HuH-7 (cell line): ENCODE results near the gene RIPOR3.
A peak's percentile ranks its signal among the peaks of the same experiment; 100 is the strongest.
"Not testable (repeated sequence)": the region's sequence is repeated elsewhere in the genome, so short reads cannot be mapped to it uniquely, and the experiment has no call there.

Experiments
- DNase-seq: peaks from one replicate; pipeline ENCODE4 v3.0.0; 2011; ENCODE audit warnings: low spot score

The RIPOR3 gene

DNA sequence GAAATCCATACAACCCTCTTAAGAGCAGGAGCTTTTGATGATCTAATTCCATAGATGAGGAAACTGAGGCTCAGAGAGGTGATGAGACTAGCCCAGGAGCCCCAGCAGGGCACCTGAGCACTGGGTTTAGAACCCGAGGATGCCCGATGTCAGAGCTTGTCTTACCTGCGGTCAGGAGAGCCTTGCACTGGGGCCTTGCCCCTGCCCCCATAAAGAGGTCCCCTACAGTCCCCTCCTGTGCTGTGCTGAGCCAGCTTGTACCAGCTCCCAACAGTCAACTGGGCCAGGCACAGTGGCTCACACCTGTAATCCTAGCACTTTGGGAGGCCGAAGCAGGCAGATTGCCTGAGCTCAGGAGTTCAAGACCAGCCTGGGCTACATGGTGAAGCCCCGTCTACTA, 58.6 kb downstream of the RIPOR3 start:
- no peak for DNase-seq

DNA sequence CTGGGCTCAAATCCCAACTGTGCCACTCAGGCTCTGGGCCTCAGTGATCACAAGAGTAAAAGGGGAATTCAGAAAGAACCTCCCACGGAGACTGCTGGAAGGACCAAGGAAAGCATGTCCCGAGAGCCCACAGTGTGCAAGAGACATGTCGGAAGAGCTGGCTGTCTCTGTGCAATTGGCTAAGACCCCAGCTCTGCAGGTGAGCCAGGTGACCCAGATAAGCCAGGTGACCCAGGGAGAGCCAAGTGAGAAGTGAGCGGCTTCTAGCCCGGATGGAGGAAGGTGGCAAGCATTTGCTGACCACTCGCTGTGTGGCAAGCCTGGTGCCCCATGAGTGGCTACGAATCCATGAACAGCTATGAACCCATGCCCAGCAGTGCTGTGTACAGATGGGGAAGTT, 59.1 kb downstream of the RIPOR3 start:
- DNase-seq: no peak

DNA sequence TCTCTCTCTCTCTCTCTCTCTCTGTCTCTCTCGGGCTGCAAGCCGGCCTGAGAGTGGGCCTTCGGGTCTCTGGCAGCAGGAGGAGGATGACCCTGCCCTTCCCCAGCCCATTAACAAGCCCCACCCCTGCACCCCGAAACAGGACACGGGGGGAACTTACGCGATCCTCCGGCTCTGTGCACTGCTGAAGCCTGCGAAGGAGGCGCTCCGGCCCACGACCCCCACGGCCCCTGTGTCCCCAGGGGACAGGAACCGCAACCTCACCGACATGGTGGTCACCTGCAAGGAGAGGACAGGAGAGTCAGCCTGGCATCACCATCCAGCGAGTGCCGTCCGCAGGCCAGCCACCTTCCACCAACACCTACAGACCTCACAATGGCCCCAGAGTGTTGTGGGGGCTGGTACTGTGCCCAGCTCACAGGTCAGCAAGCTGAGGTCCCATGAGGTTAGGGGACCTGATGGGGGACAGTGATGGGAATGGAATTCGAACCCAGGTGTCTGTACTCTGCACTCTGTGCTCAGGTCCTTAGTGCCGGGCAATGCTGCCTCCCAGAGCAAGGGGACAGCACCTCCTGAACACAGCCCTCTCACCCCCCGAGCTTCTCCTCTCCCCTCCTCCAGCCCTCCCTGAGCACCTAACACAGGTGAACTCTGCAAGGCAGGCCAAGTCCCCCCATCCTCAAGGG, 60.6 kb downstream of the RIPOR3 start:
- no peak for DNase-seq

DNA sequence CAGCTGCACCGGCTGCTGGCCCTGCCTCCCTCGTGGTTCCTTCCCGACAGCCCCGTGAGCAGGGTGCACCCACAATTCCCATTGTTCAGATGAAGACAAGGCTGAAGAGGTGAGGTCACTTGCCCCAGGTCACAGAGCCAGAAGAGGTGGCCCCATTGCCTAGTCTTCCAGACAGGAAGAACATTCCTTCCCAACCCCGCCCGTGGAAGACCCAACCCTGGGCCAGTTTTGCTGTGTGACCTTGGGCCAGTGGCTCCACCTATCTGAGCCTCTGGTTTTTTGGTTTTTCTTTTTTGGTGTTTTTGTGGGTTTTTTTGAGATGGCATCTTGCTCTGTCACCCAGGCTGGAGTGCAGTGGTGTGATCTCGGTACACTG, 61.7 kb downstream of the RIPOR3 start:
- no peak for DNase-seq

DNA sequence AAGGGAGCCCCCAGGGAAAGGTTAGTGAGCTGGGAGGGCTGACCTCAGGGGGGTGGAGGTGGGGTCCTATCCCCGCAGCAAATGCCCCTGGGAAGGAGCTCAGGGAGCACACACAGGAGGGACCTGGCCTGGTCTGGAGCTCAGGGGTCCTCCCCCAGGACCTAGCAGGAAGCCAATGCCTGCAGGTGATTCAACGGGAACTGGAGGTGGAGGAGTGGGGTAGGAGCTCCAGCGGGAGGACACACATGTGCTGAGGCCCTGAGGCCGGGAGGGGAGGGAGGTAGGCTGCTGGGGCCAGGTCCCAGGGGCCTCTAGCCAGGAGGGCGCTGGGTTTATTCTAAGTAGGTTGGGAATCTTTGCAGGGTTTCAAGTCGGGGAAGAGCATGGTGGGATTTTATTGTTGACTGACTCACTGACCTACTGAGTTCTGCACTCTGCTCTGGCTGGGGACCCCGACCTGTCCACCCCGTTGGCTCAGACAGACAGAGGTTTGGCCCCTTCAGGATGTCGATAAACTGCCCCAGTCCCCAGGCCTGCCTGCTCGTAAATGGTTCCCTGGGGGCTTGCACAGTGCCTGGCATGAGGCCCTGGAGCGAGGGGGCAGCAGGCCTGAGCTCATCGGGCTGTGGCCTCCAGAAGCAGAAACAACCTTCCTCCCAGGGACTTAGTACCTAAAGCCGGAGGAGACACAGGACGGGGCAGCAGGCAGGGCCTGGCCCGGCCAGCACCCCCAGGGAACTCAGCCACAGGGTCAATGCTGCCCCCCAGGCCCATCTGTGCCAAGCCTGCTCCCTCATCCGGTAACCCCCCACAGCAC, 62.3 kb downstream of the RIPOR3 start:
- no peak for DNase-seq

DNA sequence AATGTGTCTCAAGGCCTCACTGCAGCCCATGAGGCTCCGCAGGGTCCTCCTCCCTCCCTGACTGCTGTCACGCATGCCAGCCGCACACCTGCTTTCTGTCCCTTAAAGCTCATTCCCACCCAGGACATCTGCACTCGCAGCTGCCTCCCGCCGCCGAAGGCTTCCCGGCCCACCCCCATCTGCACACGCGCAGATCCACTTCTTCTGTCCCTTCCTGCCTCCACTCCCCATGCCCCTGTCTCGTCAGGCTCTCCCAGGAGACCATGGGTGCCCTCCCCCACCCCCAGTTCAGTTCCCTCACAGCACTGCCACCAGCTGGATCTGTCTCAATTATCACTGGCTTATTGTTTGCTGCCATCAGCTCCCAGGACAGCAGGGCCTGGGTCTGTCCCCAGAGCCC, 63.0 kb downstream of the RIPOR3 start:
- DNase-seq: no peak

DNA sequence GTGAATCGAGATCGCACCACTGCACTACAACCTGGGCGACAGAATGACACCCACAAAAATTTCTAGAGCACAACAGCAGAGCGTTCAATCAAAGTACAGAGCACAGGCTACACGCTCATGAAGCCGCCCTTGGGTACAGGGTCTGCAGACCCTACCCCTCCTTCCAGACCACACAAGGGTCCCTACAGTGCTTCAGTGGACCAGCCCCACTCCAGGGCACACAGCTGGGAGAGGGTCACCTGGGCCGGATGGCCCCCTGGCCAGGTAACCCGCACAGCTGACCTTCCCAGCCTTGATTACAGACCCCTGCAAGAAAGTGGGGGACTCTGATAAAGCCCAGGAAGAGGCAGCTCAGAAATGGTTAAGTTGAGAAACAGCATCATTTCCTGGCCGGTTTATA, 63.6 kb downstream of the RIPOR3 start:
- DNase-seq: no peak

DNA sequence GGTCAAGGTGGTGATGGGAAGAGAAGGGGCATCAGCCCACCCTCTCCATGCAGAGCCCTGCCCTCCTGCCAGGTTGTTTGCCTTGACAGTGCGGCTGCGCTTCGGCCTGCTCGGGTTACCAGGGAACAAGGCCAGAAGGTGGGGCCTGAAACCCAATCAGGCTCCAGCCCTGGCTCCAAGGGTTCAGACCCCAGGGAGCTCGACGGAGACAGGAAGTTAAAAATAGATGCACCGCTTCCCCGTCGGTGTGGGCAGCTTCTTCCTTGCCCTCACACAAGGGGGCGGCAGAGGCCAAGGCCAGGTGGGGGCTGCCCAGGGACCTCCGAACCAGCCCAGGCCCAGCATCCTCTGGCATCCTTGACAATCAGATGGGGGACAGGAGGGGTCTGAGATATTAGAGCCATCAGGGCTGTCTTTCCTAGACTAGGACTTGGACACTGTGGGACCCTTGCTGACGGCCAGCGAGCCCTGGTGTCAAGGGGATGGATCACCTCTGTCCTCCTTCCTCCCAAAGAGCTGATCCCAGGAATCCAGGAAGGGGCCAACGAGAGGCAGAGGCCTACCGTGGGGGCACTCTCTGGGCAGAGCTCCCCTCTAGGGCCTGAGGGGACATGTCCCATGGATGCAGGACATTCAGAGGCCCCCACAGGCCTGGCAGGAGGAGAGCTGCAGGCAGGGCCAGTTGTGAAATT, 65.2 kb downstream of the RIPOR3 start:
- peak; percentile 90 for DNase-seq

DNA sequence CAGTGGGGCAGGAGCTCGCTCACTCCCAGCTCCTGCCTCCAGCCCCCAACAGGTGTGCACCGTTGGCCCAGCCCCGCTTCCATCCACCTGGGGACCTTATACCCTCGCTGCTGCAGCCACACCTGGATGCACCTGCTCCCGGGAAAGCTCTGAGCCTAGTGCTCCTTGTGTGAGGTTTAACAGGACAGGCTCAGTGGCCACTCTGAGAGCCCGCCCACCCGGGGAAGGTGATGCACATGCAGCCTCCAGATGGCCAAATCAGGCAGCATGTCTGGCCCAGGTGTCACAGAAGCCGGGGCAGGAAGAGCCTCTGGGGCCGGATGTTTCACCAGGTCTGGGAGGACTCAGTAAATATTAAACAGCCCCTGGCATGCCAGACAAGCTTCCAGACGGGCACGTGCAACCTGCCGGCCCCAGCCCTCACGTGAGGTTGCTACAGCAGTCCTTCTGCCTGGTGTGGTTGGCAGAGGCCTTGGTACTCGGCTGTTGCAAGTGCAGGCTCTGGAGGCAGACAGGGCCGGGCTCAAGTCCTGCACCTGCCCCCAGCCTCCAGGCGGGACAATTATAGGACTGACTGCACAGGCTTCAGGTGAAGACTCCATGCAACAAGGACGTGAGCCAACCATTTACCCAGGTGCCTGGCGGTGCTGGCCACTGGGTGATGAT, 66.9 kb downstream of the RIPOR3 start:
- DNase-seq: no peak

DNA sequence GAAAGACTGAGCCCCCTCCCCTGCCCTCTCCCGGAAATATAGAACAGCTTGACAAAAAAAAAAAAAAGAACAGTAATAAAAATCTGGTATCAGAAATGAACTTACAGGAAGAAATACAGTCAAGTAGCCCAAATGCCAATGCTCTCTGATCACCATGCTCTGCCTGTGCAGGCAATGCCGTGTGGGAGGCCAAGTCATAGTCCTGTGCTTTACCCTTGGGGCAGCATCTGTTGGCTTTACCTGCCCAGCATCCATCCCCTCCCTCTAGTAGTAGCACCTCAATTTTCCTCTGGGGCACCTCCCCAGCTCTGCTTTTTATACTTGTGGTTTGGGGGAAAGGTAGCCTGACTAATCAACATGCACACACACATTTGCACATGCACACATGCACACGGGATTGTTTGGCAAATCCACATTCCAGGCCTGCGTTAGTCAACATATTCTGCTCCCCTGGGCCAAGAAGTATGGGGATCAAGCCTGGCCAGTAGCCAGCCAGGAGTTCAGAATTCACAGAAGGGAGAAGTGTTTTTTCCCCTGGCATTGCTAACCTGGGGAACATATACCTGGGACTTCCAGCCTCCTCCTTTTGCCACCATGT, 70.2 kb downstream of the RIPOR3 start:
- no peak for DNase-seq

DNA sequence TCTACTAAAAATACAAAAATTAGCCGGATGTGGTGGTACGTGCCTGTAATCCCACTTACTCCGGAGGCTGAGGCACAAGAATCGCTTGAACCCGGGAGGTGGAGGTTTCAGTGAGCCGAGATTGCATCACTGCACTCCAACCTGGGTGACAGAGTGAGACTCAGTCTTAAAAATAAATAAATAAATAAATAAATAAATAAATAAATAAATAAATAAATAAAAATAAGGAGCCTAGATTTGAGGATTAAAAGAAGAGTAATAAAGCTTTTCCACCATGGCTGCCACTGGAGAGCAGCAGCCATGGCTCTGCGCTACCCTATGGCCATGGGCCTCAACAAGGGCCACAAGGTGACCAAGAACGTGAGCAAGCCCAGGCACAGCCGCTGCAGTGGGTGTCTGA, 70.9 kb downstream of the RIPOR3 start:
- DNase-seq: not testable (repeated sequence)

DNA sequence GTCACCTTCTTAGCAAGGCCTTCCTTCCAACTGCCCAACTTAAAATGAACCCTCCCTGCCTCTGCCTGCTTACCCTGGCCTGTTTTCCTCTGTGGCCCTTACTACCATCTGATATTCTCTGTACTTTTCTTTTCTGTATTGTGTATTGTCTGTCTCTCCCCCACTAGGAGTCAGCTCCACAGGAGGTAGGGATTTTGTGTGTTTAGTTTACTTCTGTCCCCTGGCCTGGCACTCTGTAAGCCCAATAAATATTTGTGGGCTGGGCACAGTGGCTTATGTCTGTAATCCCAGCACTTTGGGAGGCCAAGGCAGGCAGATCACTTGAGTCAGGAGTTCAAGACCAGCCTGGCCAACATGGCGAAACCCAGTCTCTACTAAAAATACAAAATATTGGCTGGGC, 72.8 kb downstream of the RIPOR3 start:
- DNase-seq: no peak

DNA sequence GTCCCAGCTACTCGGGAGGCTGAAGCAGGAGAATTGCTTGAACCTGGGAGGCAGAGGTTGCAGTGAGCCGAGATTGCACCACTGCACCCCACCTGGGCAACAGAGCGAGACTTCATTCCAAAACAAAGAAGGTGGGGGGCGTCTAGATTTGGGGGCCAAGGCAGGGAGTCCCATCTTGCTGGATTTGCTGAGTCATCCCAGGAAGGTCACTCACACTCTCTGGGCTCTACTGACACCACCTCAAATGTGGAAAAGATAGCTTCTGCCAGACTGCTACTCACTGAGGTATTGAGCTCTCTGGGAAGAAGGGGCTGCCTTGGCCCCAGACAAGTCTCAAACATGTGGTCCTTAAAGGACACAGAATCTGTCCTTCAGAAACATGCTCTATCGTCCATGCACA, 74.3 kb downstream of the RIPOR3 start:
- no peak for DNase-seq

DNA sequence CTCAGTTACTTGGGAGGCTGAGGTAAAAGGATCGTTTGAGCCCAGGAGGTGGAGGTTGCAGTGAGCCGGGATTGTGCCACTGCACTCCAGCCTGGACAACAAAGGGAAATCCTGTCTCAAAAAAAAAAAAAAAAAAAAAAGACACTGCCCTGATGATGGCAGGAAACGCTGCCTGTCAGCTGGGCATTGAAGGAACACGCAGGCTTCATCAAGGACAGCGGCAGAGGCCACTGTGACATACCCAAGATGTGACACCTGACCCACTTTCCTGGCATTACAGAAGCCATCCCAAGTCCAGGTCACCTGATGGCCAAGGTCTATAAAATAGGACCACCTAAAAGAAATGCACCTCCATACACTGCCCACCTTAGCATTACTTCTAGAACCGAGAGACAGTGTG, 75.9 kb downstream of the RIPOR3 start:
- DNase-seq: no peak

DNA sequence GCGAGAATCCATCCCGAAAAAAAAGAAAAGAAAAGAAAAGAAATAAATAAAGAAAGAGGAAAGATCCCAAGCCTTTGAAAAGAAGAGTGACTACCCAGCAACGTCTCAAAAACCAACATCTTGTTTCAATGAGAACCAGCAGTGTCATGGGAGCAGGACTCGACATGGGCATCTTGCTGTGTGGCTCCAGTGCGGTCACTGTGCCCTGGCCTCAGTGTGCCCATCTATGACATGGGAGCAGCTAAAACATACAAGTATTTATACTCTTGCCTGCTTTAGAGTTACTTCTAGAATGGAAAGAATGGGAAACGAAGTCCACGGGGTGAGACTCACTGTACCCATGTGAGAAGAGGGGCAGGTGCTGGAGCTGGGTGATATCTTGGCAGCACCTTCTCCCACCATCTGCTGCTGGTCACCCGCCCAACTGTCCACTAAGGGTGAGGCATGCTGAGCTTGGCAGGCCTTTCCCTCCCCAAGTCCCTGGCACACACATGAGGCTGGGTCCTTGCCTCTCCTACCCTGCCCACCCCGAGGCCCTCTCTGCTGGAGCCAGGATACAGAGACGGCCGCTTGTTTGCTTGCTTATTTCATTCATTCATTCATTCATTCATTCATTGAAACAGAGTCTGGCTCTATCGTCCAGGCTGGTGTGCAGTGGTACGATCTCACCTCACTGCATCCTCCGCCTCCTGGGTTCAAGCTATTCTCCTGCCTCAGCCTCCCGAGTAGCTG, 77.7 kb downstream of the RIPOR3 start:
- DNase-seq: no peak

DNA sequence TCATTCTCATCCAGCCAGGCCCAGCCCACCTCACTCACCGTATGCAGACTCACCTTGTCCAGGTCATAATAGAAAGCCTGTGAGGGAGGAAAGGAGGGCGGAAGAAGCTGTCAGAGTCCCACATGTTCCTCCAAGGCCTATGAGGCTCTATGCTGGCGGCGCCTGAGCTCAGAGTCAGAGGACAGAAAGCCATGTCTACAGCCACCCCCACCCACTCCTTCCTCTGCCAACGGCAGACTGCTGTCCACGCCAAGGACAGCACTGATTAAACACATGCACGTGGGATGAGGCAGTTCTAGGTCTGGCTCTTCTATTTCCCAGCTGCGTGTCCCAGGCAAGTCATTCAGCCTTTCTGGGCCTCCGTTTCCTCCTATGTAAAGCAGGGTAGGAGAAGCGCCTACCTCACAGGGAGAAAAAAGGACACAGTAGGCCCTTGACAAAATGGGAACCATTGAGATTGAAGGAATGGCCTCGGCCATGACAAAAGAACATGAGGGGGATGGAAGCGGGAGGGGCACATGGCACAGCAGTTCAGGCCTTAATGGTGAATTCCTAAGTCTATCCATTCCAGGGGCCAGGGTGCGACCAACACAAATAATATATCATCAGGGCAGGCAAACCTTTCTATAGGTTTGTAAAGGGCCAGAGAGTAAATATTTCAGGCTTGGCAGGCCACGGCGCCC, 80.1 kb downstream of the RIPOR3 start:
- no peak for DNase-seq

DNA sequence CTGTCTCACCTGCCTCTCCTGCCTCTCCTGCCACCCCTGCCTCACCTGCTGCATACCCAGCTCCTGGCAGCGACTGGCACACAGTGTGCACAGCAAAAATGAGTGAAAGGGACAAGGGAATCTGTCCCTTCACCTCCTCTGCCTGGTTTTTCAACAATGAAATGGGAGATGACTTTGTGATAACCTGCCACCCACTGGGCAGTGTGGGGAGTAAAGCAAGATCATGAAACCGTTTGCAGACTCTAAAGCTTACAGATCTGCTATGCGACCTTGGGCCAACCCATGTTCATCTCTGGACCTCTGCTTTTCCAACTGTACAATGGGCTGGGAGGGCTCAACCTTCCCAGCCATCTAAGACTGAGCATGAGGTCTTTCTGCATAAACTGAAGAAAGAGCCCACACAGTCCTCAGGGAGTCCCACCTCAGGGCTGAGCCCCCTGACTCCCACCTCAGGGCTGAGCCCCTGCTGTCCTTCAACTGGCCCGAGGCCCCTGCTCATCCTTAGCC, 81.1 kb downstream of the RIPOR3 start:
- DNase-seq: peak; percentile 76

DNA sequence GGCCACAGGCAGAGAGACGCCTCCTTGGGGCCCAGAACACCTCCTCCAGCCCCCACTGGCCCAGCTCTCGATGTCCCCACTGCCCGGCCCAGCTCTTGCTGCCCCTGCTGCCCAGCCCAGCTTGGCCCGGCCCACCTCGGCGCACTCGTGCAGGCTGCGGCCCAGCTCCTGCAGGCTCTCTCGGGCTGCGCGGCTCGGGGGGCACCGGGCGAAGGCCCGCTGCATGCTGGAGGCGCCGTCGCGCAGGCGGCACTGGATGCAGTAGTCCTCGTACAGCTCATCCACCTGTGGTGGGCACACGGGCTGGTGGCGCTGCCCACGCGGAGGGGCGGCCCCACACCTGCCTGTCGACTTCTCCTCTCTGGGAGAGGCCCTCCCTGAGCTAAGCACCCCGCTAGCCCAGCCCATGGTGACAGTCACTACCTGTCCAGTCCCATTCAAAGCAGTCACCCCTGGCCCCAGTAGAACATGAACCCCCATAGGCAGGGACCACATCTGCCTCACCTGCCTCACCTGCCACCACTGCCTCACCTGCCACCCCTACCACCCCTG, 81.8 kb downstream of the RIPOR3 start:
- DNase-seq: no peak

DNA sequence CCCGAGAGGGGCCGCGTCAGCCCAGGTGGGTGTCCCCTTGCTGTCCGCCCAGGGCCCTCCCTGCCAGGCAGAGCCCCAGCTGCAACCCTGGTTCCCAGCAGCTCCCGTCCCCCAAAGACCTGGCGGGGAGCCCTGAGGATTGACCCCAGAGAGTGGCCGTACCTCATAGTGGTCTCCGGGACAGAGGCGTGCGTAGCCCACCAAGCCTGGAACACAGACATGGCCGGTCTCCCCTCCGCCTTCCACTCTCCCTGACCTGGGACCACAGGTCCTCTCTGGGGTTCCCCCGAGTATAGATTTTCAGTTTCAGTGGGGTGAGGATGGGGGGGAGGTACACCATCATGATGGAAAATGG, 82.6 kb downstream of the RIPOR3 start:
- no peak for DNase-seq
